ENCODE data around the gene PACRG. TPM values are rescaled to one million over a fixed set of nuclear protein-coding genes. Genes with fewer than 3 reads are reported as not detected.

The PACRG gene
- polyA plus RNA-seq, 1 donor from 2014 or later, result 16.6 TPM

DNA sequence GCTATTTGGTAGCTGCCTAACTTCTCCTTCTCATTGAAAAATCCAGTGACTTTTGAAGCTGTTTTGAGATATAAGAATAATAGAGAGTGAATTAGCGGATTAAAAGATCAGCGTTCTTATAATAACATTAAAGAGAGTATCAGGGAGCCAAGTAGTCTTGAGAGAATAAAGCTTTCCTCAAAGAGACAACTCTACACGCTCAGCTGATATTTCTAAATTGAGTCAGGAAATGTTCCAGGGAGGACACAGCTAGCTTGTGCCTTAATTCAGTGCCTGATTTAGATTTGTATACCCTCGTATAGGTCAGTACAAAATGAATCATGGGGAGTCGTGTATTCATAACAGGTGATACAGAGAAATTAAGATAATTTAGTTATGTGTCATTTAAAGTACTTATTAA is 611.7 kb downstream of the PACRG start:
- Histone ChIP-seq H3K27ac (ENCODE audit: low read length) (no peak overlapping the region), H3K36me3 (ENCODE audit: insufficient read depth, low read length) (no peaks in the 10 kb centered on the region), H3K9me3 (ENCODE audit: low read length) (no peaks in the 10 kb centered on the region), H3F3A (ENCODE audit: insufficient read depth, low read length, poor library complexity, severe bottlenecking) (no peaks in the 10 kb centered on the region), H3K9ac (ENCODE audit: low read length) (no peak overlapping the region), H4K20me1 (ENCODE audit: insufficient read depth) (no peaks in the 10 kb centered on the region), H3K4me3 (ENCODE audit: low read length) (no peak overlapping the region), H3K79me2 (replicated peaks; ENCODE audit: insufficient read depth, low read length) (no peaks in the 10 kb centered on the region), H3K9me2 (ENCODE audit: insufficient read depth, low read length) (no peaks in the 10 kb centered on the region), H3K27me3 (ENCODE audit: insufficient read depth, low read depth, low read length) (no peaks in the 10 kb centered on the region), H2AFZ (ENCODE audit: low read depth, low read length) (no peak overlapping the region), H3K4me2 (ENCODE audit: low read length) (no peak overlapping the region)
- TF ChIP-seq MXI1 (conservative IDR thresholded peaks at IDR 0.05; ENCODE audit: poor library complexity, severe bottlenecking) (no peak), EP300 (conservative IDR thresholded peaks at IDR 0.05; ENCODE audit: poor library complexity, severe bottlenecking) (no peak), RAD21 (conservative IDR thresholded peaks at IDR 0.05) (no peak), EZH2 (IDR thresholded peaks at IDR 0.05; ENCODE audit: borderline replicate concordance, insufficient read depth, low read length, poor library complexity, severe bottlenecking) (no peak), TAF1 (IDR thresholded peaks at IDR 0.05; ENCODE audit: low read depth) (no peak), POLR2AphosphoS5 (IDR thresholded peaks at IDR 0.05) (no peak), SMC3 (conservative IDR thresholded peaks at IDR 0.05; ENCODE audit: poor library complexity) (no peak)
- TF ChIP-seq, protein P1, sequence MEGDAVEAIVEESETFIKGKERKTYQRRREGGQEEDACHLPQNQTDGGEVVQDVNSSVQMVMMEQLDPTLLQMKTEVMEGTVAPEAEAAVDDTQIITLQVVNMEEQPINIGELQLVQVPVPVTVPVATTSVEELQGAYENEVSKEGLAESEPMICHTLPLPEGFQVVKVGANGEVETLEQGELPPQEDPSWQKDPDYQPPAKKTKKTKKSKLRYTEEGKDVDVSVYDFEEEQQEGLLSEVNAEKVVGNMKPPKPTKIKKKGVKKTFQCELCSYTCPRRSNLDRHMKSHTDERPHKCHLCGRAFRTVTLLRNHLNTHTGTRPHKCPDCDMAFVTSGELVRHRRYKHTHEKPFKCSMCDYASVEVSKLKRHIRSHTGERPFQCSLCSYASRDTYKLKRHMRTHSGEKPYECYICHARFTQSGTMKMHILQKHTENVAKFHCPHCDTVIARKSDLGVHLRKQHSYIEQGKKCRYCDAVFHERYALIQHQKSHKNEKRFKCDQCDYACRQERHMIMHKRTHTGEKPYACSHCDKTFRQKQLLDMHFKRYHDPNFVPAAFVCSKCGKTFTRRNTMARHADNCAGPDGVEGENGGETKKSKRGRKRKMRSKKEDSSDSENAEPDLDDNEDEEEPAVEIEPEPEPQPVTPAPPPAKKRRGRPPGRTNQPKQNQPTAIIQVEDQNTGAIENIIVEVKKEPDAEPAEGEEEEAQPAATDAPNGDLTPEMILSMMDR (IDR thresholded peaks at IDR 0.05; ENCODE audit: poor library complexity, severe bottlenecking), result no peak
- TF ChIP-seq, protein P2, sequence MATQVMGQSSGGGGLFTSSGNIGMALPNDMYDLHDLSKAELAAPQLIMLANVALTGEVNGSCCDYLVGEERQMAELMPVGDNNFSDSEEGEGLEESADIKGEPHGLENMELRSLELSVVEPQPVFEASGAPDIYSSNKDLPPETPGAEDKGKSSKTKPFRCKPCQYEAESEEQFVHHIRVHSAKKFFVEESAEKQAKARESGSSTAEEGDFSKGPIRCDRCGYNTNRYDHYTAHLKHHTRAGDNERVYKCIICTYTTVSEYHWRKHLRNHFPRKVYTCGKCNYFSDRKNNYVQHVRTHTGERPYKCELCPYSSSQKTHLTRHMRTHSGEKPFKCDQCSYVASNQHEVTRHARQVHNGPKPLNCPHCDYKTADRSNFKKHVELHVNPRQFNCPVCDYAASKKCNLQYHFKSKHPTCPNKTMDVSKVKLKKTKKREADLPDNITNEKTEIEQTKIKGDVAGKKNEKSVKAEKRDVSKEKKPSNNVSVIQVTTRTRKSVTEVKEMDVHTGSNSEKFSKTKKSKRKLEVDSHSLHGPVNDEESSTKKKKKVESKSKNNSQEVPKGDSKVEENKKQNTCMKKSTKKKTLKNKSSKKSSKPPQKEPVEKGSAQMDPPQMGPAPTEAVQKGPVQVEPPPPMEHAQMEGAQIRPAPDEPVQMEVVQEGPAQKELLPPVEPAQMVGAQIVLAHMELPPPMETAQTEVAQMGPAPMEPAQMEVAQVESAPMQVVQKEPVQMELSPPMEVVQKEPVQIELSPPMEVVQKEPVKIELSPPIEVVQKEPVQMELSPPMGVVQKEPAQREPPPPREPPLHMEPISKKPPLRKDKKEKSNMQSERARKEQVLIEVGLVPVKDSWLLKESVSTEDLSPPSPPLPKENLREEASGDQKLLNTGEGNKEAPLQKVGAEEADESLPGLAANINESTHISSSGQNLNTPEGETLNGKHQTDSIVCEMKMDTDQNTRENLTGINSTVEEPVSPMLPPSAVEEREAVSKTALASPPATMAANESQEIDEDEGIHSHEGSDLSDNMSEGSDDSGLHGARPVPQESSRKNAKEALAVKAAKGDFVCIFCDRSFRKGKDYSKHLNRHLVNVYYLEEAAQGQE (IDR thresholded peaks at IDR 0.05; ENCODE audit: borderline replicate concordance), result no peak

DNA sequence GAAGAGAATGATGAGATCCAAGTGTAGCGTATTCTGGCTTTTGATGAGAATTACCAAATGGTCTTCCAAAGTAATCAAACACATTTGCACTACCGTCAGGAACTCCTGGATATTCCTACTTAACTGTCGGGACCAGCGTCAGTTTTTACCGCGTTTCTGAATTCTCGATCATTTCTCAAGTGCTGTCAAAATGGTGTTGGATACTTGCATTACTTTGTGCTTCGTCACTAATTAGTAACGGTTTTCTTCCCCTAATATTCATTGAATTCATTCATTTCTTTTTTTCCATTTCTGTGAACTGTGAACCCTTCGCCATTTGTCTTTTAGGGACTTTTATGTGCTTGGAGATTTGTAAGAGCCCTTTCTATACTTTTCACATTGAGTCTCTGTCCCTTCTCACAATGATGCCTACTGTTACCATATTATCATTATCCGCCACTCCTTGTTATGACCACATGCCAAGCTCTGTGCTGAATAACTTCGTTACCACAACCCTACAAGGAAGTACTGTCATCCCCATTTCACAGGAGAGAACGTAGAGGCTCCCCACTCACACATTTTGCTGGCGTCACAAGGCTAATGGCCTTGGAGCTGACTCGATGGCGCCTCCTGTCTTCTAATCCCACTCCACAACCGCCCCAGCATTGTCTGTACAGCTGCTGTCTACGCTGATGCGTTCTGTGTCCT is 612.6 kb downstream of the PACRG start:
- no peak overlapping the region for H2AFZ ChIP-seq (ENCODE audit: low read depth, low read length)
- no peaks in the 10 kb centered on the region for H3K79me2 ChIP-seq (replicated peaks; ENCODE audit: insufficient read depth, low read length)
- H3K27ac ChIP-seq (ENCODE audit: low read length), result no peak overlapping the region
- H3K9me2 ChIP-seq (ENCODE audit: insufficient read depth, low read length), result no peaks in the 10 kb centered on the region
- H3K4me2 ChIP-seq (ENCODE audit: low read length), result no peak overlapping the region
- H3K9ac ChIP-seq (ENCODE audit: low read length), result no peak overlapping the region
- no peaks in the 10 kb centered on the region for H4K20me1 ChIP-seq (ENCODE audit: insufficient read depth)
- H3K36me3 ChIP-seq (ENCODE audit: insufficient read depth, low read length), result no peaks in the 10 kb centered on the region
- no peak for TF ChIP-seq SMC3 (conservative IDR thresholded peaks at IDR 0.05; ENCODE audit: poor library complexity)
- no peak for TF ChIP-seq EZH2 (IDR thresholded peaks at IDR 0.05; ENCODE audit: borderline replicate concordance, insufficient read depth, low read length, poor library complexity, severe bottlenecking)
- TF ChIP-seq POLR2AphosphoS5 (IDR thresholded peaks at IDR 0.05), result no peak
- no peak for TF ChIP-seq EP300 (conservative IDR thresholded peaks at IDR 0.05; ENCODE audit: poor library complexity, severe bottlenecking)
- no peak for TF ChIP-seq MXI1 (conservative IDR thresholded peaks at IDR 0.05; ENCODE audit: poor library complexity, severe bottlenecking)
- TF ChIP-seq, protein P2 (IDR thresholded peaks at IDR 0.05; ENCODE audit: borderline replicate concordance), result no peak
- TF ChIP-seq RAD21 (conservative IDR thresholded peaks at IDR 0.05), result no peak
- no peak for TF ChIP-seq TAF1 (IDR thresholded peaks at IDR 0.05; ENCODE audit: low read depth)
- TF ChIP-seq, protein P1 (IDR thresholded peaks at IDR 0.05; ENCODE audit: poor library complexity, severe bottlenecking), result no peak
- no peaks in the 10 kb centered on the region for H3F3A ChIP-seq (ENCODE audit: insufficient read depth, low read length, poor library complexity, severe bottlenecking)
- H3K4me3 ChIP-seq (ENCODE audit: low read length), result no peak overlapping the region
- no peaks in the 10 kb centered on the region for H3K9me3 ChIP-seq (ENCODE audit: low read length)
- no peaks in the 10 kb centered on the region for H3K27me3 ChIP-seq (ENCODE audit: insufficient read depth, low read depth, low read length)

All from neural cell (in vitro differentiated cells).